Measurements from ENCODE around the gene NEDD4L. TPM values are rescaled to one million over a fixed set of nuclear protein-coding genes. Genes with fewer than 3 reads are reported as not detected.
A peak's percentile ranks its signal among the peaks of the same experiment; 100 is the strongest.
"Not testable (repeated sequence)": the region's sequence is repeated elsewhere in the genome, so short reads cannot be mapped to it uniquely, and the experiment has no call there.

Gene NEDD4L
- total RNA-seq, 1 donor from 2014 or later, result 9.7 TPM

DNA sequence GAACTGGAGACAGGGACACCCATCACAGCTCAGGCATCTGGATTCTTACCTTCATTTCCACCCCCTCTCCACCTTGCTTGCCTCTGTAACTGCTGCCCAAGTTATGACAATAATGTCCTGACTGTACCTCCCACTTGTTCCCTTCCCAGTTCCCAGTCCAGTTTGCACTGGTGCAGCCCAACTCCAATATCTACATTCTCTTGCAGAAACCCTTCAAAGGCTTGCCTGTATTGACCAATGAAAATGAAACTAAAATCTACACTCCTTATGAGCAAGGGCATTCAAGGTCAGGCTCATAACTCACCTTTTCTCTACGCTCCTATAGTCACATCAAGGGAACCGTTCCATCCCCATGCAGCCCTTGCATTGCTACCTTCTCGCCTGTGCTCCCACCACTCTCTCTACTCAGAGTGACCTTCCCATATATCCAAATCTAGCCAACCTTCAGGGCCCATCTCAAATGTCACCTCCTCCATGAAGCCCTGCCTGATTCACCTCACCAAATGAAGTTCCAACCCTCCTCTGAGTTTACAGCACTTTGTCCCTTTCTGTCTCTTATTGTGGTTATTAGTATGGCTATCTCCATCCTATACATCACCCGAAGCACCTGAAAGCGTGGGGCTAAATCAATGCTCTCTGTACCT lies 365.9 kb downstream of the NEDD4L start:
- no peak for DNase-seq (ENCODE audit: low read depth in 2 of 2)

DNA sequence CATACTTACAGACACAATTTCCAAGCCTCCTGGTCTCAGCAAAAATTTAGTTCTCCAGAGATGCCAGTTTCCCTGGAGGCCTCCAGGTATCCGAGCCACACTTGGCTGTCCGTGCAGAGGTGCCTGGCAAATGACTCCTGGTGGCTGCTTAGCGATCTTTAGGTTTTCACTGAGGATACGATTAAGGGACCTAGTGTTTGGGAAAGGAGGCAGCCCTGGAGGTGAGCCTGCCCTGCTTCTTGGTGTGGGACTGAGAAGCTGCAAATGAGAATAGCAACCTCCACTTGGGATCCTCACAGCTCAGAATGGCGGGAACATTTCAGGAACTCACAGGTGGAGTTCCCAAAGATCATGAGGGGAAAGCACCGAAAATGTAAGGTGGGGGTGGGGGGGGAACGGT lies 367.3 kb downstream of the NEDD4L start:
- no peak for DNase-seq (ENCODE audit: low read depth in 2 of 2)

DNA sequence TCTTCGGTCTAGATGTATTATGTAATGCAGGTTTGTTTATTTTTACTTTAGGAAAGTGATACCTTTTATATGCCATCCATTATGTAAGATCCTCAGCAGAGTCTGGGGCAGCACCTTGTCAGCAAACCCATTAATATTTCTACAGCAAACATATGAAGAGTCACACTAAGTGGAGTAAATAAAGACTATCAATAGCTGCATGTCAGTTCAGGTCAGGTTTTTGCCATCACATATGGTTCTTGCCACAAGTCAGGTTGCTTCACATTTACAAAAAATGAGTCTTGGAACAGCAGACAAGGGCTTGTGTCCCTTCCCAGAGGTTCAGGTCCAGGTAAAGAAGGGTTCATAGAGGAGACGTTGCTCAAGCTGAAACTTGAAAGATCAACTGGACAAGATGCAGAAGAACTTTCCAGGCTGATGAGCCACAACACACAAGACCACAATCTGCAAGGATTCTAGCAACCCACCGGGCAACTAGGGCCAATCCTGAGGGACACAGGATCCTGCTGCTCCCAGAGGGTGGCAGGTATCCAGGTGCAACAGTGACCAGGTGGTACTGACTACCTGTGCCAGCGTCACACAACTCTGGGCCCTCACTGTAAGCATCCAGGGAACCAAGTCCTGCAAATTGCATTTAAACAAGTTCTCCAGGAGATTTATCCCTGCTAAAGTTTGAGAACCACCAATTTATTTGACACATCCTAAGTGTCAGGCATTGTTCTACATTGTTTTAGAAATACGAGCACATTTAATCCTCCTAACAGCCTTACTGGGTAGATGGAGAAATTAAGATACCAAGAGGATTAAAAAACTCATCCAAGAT lies 369.0 kb downstream of the NEDD4L start:
- DNase-seq (ENCODE audit: low read depth in 2 of 2), result no peak

DNA sequence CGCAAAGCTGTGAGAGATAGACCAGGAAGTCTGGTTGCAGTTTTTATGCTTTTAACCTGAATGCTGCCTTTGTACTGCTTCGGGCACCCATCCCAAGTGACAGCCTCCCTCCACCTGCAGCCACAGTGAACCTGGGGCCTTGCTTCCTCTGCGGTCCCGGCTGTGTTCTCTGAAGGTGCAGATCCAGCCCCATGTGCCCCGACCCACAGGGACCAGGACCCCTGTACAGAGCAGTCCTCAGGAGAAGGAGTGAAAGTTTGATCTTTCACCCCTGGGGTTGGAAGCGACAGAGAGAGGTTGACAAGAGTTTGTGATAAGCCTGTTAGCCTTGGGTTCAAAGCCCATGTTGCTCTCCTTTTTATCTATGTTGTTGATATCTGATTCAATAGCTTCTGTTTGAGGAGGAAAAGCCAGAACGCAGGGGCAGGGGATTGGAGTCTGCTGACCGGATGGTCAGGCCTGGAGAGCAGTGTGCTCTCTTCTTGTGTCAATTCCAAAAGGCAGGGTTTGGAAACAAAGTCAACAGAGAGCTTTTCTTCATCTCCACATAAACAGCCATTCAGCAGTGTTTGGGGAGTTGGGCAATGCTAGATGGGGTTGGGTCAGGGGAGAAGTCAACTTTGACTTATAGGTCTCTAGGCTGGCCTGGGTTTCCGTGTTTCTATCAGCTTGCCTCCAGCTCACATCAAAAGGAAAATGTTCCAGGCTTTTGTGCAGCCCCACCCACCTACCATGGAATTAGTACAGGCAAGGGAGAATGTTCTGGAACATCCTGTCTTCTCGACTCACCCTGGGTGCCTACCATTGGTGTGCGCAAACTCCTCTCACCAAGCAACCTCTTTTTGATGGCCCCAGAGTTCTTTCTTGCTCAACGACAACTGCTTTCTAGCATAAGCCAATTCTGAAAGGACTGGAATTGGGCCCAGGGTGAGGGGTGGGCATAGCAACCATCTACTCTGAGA lies 369.9 kb downstream of the NEDD4L start:
- DNase-seq (ENCODE audit: low read depth in 2 of 2), result no peak

DNA sequence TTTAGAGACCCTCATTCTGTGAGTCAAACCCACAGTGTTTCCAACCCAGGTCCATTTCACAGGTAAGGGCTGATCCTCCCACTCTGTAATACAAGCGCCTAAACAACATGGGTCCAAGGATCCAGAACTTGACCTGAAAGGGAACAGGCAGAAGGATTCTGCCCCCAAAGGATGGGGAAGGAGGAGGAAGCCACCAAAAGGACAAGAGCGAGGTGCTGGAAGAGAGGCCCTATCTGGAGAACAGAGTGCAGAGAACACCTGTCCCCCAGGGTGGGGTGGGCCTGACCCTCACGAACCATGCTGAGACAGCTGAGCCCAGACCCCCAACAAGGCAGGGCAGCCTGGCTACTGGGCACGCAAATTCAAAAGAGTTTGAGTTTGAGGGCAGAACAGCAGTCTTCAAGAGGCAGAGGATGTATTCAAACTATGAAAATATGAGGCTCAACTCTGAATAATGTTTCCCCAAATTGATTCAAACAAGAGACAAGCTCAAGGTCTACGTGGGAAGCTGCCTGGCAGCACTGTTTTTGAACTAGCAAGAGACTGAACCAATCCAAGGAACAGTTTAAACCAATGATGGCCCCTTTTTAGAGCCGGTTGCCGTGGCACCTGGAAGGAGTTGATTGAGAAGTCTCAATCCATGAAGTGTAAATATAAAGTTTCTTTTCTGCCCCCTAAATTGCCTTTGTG lies 372.1 kb downstream of the NEDD4L start:
- no peak for DNase-seq (ENCODE audit: low read depth in 2 of 2)

DNA sequence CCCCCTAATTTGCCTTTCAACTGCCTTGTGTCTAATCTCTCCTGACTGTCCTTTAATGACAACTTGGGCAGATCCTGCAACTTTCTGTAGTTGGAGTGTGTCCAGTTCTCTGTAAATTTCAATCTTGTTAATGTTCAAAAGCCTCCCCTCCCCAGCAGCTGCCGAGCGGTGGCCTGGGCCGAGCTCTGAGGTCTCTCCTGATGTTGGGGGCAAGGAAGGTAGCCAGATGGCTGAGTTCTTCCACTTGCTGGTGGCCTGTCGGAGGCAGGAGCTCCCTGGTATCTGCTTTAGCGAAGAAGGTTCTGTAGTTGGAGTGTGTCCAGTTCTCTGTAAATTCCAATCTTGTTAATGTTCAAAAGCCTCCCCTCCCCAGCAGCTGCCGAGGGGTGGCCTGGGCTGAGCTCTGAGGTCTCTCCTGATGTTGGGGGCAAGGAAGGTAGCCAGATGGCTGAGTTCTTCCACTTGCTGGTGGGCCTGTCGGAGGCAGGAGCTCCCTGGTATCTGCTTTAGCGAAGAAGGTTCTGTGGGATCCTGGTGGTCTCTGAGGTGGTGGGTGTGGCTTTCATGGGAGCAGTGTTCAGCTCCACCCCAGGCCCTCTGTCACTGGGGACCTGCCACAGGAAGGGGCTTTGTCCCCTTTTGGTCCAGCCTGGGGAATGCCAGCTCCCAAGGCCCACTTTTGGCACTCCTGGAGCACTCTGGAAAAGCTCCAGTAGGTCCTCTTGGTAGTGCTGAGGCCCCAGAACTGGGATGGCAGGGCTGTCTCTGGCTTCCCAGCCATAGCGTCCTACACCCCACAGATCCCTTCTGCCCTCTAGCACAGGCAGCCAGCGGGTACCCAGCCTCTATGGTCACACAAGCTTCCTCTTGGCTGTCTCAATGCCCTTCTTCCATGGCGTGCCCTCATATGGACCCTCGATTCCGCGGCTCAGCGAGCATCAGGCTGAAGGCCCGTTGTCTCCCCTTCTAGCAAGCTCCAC lies 373.0 kb downstream of the NEDD4L start:
- peak; percentile 57 to 62 for DNase-seq (ENCODE audit: low read depth in 2 of 2)

DNA sequence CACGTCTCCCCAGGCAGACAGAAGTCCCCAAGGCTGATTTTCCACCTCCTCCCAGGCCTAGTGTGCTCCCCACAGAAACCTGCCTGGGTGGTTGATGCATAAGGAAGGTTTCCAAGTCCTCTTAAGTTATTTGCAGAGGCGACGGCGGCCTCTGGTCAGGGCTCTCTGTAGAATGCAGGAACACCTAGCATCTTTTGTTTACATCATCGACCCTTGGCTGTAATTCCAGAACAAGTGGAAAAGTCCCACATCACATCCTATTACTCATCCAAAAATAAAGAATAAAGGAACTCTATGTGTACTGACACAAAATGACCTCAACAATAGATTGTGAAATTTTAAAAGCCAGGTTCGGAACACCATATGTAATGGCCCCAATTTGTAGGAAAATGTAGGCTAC lies 373.7 kb downstream of the NEDD4L start:
- peak; percentile 87 to 96 for DNase-seq (ENCODE audit: low read depth in 2 of 2)

DNA sequence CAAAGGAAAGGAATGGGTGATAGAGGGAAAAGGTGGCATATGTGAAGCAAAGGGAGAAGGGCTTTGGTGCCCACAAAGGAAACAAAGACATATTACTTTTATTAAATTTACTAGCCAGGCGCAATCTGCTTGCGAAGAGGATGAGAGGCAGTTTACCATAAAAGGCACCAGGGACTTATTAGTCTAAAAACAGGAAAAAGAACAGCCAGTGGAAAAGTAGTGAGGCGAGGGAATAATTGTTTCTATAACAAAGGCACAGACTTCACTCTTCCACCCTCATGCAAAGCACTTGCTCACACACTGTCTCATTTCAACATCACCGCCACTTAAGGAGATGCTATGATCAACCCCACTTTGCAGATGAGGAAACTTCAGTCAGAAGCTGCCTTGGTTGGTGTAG lies 374.3 kb downstream of the NEDD4L start:
- peak; percentile 14 to 71 for DNase-seq (ENCODE audit: low read depth in 2 of 2)

DNA sequence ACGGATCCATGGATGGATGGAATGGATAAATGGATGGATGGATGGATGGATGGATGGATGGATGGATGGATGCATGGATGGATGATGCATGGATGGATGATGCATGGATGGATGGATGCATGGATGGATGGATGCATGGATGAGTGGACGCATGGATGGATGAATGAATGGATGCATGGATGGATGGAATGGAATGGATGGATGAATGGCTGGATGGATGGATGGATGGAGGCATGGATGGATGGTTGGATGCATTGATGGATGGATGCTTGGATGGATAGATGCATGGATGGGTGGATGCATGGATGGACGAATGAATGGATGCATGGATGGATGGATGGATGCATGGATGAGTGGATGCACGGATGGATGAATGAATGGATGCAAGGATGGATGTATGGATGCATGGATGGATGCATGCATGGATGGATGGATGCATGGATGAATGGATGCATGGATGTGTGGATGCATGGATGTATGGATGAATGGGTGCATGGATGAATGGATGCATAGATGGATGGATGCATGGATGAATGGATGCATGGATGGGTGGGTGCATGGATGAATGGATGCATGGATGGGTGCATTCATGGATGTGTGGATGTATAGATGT lies 375.7 kb downstream of the NEDD4L start:
- DNase-seq (ENCODE audit: low read depth in 2 of 2), result no peak

DNA sequence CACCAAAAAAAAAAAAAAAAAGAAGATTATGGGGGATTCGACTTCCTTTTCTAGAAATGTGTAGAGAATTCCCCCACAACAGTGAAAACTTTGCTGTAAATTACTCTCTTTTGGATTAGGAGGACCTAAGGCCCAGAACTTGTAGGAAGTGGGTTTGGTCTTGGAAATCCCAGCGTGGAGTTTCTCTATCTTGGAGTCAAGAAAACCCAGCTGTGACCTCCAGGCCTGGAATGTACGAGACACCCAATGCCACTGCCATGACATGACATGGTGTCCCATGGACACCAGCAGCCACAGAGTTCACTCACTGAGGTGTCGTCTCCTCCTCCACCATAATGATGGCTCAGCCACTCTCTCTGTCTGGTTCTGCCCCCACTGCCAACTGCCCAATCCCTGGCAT lies 382.6 kb downstream of the NEDD4L start:
- no peak for DNase-seq (ENCODE audit: low read depth in 2 of 2)

DNA sequence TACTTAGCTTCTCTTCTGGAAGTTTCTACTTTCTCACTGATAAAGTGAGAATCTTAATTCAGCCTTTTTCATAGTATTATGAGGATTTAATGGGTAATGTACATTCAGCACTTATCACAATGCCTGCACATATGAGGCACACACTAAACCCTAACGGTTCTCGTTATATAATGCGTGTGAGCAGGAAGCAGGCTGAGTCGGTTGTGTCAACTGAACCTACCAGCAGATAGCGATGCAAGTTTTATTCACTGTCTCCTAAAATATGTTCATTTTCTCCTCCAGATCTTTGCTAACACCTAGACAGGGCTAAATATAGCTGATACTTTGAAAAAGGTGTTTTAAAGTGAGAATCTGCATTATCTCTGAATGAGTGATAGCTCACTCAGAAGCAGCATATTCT lies 383.3 kb downstream of the NEDD4L start:
- DNase-seq (ENCODE audit: low read depth in 2 of 2), result no peak

DNA sequence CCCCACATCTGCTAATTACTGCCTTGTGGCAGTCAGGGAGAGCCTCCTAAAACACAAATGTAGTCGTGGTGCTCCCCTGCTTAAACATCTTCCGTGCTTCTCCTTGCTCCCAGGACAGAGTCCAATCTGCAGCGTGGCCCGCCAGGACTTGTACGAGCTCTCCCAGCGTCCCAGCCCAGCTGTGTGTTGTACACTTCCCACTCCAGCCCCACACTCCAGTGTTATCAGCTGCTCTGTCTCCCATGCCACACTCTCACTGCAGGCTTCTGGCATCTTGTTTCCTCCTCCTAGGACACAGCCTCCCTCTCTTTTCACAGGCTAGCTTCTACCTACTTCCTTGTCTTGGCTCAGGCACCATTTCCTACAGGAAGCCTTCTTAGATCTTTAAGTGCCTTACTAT lies 385.4 kb downstream of the NEDD4L start:
- DNase-seq (ENCODE audit: low read depth in 2 of 2), result no peak

DNA sequence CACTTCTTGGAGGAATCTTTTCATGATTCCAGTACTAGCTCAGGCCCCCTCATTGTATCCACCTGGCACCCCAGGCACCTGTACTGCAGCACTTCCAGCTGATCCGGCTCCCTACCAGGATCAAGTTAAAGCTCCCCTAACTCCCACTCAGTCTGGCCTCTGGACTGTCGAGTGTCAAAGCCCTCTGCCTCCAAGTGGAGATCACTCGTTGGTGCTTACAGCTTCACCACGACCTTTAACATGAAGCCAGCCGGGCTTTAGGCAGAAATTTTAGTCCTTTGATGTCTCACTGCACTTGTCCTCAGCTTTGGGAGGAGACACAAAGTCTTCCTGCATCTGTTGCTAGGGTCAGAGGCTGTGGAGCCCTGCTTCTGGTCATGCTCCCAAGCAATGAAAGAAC lies 387.2 kb downstream of the NEDD4L start:
- no peak for DNase-seq (ENCODE audit: low read depth in 2 of 2)

DNA sequence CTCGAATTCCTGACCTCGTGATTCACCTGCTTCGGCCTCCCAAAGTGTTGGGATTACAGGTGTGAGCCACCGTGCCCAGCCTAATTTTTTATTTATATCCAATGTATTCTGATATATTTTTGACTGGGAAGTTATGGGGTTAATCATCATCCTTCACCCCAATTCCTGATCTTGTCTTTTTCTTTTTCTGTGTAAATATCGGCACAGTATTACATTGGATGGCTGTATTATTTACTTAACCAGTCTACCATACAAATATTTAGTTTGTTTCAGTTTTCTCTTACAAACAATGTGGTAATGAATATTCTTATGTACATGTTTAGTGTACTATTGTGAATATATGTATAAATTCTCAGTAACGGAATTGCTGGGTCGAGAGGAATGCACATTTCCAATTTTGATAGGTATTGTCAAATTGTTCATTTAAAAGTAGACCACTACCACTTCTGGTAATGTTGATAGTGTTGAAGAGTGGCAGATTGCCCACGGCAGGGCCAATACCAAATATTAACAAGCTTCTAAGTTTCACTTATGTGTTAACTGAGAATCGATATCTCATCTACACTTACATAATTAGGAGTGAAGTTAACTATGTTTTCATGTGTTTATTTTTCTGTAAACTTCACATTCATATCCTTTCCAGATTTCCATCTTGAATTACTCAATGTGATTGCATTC lies 388.2 kb downstream of the NEDD4L start:
- DNase-seq (ENCODE audit: low read depth in 2 of 2), result no peak

DNA sequence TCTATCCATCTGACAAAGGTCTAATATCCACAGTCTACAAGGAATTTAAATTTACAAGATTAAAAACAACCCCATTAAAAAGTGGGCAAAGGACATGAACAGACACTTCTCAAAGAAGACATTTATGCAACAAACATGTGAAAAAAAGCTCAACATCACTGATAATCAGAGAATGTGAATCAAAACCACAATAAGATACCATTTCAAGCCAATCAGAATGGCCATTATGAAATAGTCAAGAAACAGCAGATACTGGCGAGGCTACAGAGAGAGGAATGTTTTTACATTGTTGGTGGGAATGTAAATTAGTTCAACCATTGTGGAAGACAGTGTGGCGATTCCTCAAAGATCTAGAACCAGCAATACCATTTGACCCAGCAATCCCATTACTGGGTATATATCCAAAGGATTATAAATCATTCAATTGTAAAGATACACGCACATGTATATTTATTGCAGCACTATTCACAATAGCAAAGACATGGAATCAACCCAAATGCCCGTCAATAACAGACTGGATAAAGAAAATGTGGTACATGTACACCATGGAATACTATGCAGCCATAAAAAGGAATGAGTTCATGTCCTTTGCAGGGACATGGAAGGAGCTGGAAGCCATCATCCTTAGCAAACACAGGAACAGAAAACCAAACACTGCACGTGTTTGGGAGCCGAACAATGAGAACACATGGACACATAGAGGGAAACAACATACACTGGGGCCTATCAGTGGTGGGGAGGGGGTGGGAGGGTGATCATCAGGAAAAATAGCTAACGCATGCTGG lies 391.4 kb downstream of the NEDD4L start:
- DNase-seq (ENCODE audit: low read depth in 2 of 2), result not testable (repeated sequence)

DNA sequence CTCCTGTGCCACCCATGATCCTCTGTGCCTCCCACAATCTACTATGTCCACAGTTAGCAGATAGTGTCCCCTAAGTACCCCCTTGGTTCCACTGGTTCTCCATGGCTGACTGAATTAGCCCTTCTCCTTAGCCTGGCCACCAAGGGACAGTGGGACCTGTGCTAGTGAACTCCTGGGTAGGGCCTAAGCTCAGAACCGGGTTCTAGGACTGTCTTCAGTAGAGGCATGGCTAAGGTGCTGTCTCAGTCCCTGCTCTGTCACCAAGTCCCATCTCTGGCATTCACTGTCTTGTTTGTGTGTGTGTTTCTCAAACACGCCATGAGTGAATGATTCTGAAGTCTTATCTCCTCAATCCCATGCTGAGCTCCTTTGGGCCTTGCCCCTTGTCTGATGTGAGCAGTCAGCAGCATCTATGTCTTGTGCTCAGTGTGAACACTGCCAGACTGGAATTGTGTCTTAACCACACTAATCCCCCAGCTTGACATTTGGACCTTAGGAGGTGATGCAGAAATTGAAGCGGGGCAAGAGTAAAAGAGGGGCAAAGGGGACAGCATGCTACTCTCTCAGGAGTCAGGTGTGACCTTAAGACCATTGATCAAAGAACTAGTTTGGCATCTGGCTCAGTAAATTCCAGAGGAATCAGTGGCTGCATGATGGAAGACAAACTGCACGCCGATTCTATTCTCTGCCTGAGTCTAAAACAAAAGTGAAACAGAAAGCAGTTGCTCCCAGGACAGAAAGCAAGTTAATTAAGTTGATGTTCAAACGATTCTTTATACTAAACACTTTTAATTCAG lies 394.3 kb downstream of the NEDD4L start:
- peak; percentile 51 to 53 for DNase-seq (ENCODE audit: low read depth in 2 of 2)

DNA sequence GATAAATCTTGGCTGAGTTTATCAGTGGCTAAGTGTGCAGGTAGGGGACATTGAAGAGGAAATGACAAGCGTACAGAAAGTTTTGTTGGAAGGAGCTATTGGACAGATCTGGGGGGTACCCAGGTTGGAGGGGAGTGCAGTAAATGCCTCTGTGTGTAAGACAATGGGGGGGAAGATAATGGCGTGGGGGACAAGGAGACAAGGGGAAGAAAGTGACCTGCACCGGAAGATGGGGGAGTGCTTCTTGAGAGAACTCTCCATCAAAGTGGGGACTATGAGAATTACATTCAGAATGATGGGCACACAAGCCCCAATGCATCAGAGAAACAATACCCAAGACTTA lies 394.9 kb downstream of the NEDD4L start:
- peak in 1 of 2 donors; percentile 22 for DNase-seq (ENCODE audit: low read depth in 2 of 2)

DNA sequence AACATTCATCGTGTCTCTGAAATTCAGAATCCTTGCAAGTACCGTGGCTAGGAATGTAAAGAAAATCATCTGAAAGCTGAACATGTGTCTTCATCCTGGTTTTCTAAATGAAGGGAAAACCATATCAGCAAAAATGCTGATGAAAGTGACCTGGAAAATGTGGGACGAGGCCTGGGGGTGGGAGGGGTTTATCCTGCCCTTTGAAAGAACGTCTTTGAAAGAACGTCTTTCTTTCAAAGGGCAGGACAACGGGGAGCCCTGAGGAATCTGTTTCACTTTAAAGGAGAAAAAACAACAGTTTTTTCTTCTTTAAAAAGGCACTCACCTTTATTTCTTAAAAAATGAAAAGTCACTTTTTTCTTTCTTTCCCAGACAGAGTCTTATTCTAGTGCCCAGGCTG lies 399.6 kb downstream of the NEDD4L start:
- DNase-seq (ENCODE audit: low read depth in 2 of 2), result no peak
